ACC112 (cell line): Measurements from ENCODE around the gene MAD1L1.
"Not testable (repeated sequence)": the region's sequence is repeated elsewhere in the genome, so short reads cannot be mapped to it uniquely, and the experiment has no call there.

Experiments used
- H2AFZ ChIP-seq: fragments of 200-600 bp; sonication (generic); one replicate; pipeline ENCODE4 v1.6.0; 2017; ENCODE audit warnings: antibody characterized with exemption, low read length; ENCODE audit not compliant: unreplicated experiment
- H3K27ac ChIP-seq: fragments of 200-600 bp; sonication (generic); 2 replicates; pipeline ENCODE4 v1.5.1; 2014; ENCODE audit warnings: low read depth, mild to moderate bottlenecking, antibody characterized with exemption, low read length, moderate library complexity
- H3K27me3 ChIP-seq: fragments of 200-600 bp; sonication (generic); 2 replicates; pipeline ENCODE4 v1.6.1; 2014; ENCODE audit warnings: mild to moderate bottlenecking, antibody characterized with exemption, low read length, moderate library complexity, mixed read lengths; ENCODE audit not compliant: insufficient read depth
- H3K36me3 ChIP-seq: fragments of 200-600 bp; sonication (generic); 2 replicates; pipeline ENCODE4 v1.6.1; 2016; ENCODE audit warnings: mild to moderate bottlenecking, antibody characterized with exemption, low read length, moderate library complexity, mixed read lengths; ENCODE audit not compliant: insufficient read depth
- H3K4me1 ChIP-seq: fragments of 200-600 bp; sonication (generic); one replicate; pipeline ENCODE4 v1.6.1; 2016; ENCODE audit warnings: low read length, mixed read lengths; ENCODE audit not compliant: insufficient read depth, unreplicated experiment, control insufficient read depth
- H3K4me3 ChIP-seq: fragments of 200-600 bp; sonication (generic); 2 replicates; pipeline ENCODE4 v1.5.1; 2014; ENCODE audit warnings: mild to moderate bottlenecking, low read depth, low read length
- H3K79me2 ChIP-seq: fragments of 200-600 bp; sonication (generic); one replicate; pipeline ENCODE4 v1.6.0; 2016; ENCODE audit warnings: low read length; ENCODE audit not compliant: control insufficient read depth, unreplicated experiment, insufficient read depth

The MAD1L1 gene

GRCh38 chr7:1860881-1861798 lies 371.6 kb downstream of the MAD1L1 start:
- H3K4me1 ChIP-seq: not testable (repeated sequence)

GRCh38 chr7:1859266-1860035 lies 373.3 kb downstream of the MAD1L1 start:
- Histone ChIP-seq H3K4me1 (no peaks in the 10 kb centered on the region), H2AFZ (no peak overlapping the region), H3K79me2 (no peaks in the 10 kb centered on the region), H3K4me3 (no peak overlapping the region), H3K27ac (no peak overlapping the region), H3K27me3 (no peaks in the 10 kb centered on the region), H3K36me3 (no peaks in the 10 kb centered on the region)

More at GRCh38 chr7:1860881-1861798, 371.6 kb downstream of the MAD1L1 start:
- not testable (repeated sequence) for H3K4me3 ChIP-seq, H3K79me2 ChIP-seq, H3K27me3 ChIP-seq, H2AFZ ChIP-seq, H3K27ac ChIP-seq, H3K36me3 ChIP-seq

GRCh38 chr7:1858435-1859265 lies 374.1 kb downstream of the MAD1L1 start:
- H3K27me3 ChIP-seq: no peaks in the 10 kb centered on the region
- no peaks in the 10 kb centered on the region for H3K36me3 ChIP-seq
- H3K27ac ChIP-seq: no peak overlapping the region
- H3K4me1 ChIP-seq: no peaks in the 10 kb centered on the region
- H2AFZ ChIP-seq: no peak overlapping the region
- H3K4me3 ChIP-seq: no peak overlapping the region
- no peaks in the 10 kb centered on the region for H3K79me2 ChIP-seq

- no peaks in the 10 kb centered on the region for H3K4me1 ChIP-seq
- H3K4me3 ChIP-seq: no peak overlapping the region
- H3K79me2 ChIP-seq: no peaks in the 10 kb centered on the region
- no peak overlapping the region for H2AFZ ChIP-seq
- H3K27ac ChIP-seq: no peak overlapping the region
- H3K36me3 ChIP-seq: no peaks in the 10 kb centered on the region
- H3K27me3 ChIP-seq: no peaks in the 10 kb centered on the region
Measured at GRCh38 chr7:1857487-1858421, 375.0 kb downstream of the MAD1L1 start.

- Histone ChIP-seq H2AFZ (no peak overlapping the region), H3K4me3 (no peak overlapping the region), H3K4me1 (no peaks in the 10 kb centered on the region), H3K27me3 (no peaks in the 10 kb centered on the region), H3K27ac (no peak overlapping the region), H3K36me3 (no peaks in the 10 kb centered on the region), H3K79me2 (no peaks in the 10 kb centered on the region)
Measured at GRCh38 chr7:1856888-1857441, 375.8 kb downstream of the MAD1L1 start.

- Histone ChIP-seq H3K4me3 (no peak overlapping the region), H3K27ac (no peak overlapping the region), H3K36me3 (no peaks in the 10 kb centered on the region), H3K79me2 (no peaks in the 10 kb centered on the region), H2AFZ (no peak overlapping the region), H3K27me3 (no peaks in the 10 kb centered on the region), H3K4me1 (no peaks in the 10 kb centered on the region)
Measured at GRCh38 chr7:1856161-1856887, 376.4 kb downstream of the MAD1L1 start.

GRCh38 chr7:1855725-1856160 lies 377.0 kb downstream of the MAD1L1 start:
- H3K27me3 ChIP-seq: no peaks in the 10 kb centered on the region
- H3K36me3 ChIP-seq: no peaks in the 10 kb centered on the region
- no peaks in the 10 kb centered on the region for H3K4me1 ChIP-seq
- H3K4me3 ChIP-seq: no peak overlapping the region
- H3K79me2 ChIP-seq: no peaks in the 10 kb centered on the region
- no peak overlapping the region for H2AFZ ChIP-seq
- no peak overlapping the region for H3K27ac ChIP-seq

- Histone ChIP-seq H3K4me1 (no peaks in the 10 kb centered on the region), H3K27ac (no peak overlapping the region), H3K27me3 (no peaks in the 10 kb centered on the region), H2AFZ (no peak overlapping the region), H3K4me3 (no peak overlapping the region), H3K79me2 (no peaks in the 10 kb centered on the region), H3K36me3 (no peaks in the 10 kb centered on the region)
Measured at GRCh38 chr7:1854866-1855724, 377.6 kb downstream of the MAD1L1 start.
